ENCODE data around the gene UNC50.

DNA sequence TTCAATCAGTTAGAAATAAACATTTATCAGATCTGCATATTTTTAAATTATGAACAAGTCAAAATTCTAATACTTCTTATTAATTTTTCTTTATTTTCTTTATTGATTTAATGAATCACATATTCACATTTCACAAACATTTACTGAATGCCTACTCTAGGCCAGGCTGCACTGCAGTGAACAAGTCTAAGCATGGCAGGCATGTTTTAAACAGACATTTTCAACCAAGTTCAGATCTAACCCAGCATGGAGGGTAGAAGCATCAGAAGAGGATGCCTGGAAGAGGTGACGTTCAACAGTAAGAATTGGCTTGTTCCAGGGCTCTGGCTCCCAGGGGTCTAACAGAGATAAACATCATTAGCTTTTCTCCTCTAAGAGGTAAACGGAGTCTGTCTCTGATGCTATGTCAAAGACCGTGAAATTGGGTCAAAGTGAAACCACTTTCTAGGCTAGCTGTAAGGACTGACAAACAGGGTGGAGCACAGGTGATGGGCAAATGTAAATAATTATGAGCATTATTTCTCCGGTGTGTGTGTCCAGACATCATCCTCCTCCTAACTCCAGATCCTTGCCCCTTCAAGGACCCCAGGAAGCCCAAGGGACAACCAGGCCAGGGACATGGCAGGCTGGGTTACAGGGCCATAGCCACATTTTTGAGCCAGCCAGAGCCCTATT lies 50.6 kb downstream of the UNC50 start:
- TF ChIP-seq, protein P1, sequence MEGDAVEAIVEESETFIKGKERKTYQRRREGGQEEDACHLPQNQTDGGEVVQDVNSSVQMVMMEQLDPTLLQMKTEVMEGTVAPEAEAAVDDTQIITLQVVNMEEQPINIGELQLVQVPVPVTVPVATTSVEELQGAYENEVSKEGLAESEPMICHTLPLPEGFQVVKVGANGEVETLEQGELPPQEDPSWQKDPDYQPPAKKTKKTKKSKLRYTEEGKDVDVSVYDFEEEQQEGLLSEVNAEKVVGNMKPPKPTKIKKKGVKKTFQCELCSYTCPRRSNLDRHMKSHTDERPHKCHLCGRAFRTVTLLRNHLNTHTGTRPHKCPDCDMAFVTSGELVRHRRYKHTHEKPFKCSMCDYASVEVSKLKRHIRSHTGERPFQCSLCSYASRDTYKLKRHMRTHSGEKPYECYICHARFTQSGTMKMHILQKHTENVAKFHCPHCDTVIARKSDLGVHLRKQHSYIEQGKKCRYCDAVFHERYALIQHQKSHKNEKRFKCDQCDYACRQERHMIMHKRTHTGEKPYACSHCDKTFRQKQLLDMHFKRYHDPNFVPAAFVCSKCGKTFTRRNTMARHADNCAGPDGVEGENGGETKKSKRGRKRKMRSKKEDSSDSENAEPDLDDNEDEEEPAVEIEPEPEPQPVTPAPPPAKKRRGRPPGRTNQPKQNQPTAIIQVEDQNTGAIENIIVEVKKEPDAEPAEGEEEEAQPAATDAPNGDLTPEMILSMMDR (IDR thresholded peaks at IDR 0.05) = no peak
- no peak for TF ChIP-seq POLR2A (IDR thresholded peaks at IDR 0.05)
